GM19467 (cell line): ENCODE results near the gene NR3C1.

ENCODE experiments used
- ATAC-seq: cut with Tn5 transposase; IDR thresholded peaks from one replicate; pipeline ENCODE4 v1.9.1; 2021; ENCODE audit warnings: mild to moderate bottlenecking, moderate library complexity; ENCODE audit not compliant: unreplicated experiment

Gene NR3C1

DNA sequence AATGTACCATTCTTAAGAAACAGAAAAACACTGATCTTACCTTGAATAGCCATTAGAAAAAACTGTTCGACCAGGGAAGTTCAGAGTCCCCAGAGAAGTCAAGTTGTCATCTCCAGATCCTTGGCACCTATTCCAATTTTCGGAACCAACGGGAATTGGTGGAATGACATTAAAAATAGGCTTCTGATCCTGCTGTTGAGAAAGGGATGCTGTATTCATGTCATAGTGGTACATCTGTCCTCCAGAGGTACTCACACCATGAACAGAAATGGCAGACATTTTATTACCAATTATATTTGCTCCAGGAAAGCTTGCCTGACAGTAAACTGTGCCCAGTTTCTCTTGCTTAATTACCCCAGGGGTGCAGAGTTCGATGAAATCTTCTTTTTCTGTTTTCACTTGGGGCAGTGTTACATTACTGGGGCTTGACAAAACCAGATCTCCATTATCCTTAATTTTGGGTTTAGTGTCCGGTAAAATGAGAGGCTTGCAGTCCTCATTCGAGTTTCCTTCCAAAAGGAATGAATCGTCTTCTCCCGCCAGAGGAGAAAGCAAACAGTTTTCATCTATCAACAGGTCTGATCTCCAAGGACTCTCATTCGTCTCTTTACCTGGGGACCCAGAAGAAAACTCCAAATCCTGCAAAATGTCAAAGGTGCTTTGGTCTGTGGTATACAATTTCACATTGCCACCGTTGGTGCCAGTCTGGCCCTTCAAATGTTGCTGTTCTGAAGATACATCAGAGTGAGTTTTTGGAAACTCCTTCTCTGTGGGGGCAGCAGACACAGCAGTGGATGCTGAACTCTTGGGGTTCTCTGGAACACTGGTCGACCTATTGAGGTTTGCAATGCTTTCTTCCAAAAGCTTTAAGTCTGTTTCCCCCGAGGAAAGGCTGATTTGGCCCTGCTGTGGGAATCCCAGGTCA lies 3.6 kb downstream of the NR3C1 start:
- no peak for ATAC-seq

DNA sequence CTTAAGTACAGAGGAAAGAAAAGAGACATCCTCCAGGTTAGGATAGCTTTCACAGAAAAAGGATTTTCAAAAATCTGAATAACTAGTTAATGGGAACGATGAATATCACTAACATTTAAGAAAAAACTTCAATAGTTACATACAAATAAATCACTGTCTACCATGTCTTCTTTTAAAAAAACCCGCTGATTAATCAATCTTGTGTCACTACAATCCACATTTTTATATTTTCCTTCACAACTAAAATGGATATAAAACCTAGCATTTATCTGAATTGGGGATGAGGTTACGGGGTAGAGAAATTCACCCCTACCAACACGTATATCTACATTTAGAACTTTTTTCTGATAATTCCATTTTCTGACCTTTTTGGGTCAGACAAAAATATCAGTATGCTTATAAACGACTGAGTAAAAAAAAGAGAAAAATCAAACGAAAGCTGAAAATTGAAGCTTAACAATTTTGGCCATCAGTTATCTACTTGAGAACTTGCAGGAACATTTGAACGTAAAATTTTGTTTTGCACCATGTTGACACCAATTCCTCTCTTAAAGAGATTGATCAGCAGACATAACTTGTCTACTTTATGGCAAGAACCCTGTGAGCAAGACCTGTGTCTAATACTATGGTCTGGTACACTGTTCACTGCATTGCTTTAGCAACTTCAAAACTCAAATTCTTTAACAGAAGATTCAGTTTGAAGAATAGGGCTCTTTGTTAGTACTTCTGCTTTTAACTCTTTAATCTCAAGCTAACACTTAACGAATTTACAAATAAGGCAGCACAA lies 4.8 kb downstream of the NR3C1 start:
- no peak for ATAC-seq

DNA sequence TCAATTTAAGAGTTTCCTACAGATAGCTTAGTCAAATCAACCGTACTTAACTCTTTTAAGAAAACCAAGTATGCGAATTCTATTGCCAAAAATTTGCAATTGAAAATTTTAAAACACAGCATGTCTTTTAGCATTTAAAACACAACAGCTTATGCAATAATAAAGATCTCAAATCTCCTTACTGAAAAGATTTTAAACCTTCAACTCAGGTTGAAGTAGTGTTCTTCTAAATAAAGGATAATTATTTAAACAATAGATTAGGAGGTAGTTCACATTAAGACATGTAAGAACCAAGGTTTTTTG lies 5.5 kb downstream of the NR3C1 start:
- no peak for ATAC-seq

DNA sequence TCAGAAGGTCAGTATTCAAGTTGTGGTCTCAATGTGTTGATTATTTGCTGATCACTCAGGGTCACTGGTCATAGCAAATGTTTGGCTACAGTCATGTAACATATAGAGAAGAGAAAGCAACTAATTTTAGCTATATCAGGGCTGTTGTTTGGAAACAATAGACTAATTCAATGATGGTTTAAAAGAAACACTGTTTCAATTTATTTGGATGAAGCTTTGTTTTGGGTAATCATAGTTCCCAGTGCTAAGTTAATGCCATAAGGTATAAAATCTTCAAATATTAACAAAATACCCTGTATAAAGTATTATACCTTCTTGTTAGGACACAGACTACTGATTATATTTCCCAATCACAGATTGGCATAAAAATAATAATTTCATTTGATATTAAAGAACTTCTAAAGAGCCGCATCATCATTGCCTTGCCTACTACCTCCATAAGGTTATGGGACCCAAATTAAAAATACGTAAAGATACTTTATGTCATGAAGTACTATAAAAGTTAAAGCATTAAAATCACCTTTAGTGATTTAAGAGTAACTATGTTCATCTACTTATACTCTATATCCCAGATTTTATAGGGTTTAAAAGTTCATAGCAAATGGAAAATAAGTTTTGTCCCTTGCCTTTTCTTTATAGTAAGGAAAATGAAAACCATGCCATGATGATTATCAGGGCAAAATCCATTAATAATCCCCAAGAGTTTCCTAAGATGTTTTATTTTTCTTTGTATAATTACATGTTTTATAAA lies 6.0 kb downstream of the NR3C1 start:
- no peak for ATAC-seq

DNA sequence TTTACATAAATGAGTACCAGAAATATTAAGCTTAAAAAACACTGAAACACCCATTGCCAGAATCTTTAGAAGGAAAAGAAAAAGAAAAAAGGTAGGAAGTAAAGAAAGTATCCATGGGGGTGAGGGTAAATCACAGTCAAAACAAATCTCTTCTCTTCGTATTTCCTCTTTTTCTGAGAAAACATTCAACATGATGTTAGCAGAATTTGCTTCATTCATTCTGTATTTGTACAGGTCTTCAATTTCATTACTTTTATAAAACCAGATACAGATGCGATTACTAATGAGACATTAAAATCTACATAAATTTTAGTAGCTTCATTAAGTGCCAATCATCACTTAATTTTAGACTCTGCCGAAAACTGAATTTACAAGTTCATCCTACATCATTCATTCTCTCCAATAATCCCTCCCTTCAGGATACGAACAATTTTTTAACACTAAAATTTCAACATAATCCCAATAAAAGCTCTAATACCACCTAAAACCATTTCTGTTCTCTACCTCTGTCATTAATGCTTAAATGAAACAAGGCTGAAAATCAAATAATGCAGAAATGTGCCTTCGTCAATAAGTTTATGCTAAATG lies 7.0 kb downstream of the NR3C1 start:
- ATAC-seq = no peak

DNA sequence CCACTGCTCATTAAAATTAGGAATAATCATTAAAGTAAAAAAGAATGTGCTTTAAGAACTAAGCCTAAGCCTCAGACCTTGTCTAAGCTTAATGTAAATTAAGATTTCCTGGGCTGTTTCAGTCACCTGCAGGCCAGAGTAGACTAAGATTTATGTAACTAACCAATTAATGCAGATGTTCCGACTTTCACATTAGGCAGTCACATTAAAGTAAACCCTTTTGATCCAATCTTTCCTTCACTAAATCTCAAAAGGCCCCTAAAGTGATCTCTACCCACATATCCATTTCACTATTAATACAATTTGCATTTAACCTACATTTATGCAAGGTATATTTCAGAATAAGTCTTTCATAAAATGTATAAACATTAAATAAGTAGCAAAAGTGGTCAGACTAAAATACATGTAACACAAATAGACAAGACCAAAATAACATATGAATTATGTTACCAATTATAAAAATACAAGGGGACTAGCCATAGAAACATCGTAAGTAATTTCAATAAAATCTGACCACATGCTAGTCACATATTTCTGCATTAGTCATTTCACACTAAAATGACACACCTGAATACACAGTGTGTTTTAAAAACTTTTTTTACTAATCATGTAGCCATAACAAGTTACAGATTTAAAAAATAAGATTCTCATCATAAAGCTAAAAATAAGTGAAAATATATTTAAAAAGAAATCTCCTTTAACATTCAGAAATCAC lies 7.7 kb downstream of the NR3C1 start:
- ATAC-seq = no peak

DNA sequence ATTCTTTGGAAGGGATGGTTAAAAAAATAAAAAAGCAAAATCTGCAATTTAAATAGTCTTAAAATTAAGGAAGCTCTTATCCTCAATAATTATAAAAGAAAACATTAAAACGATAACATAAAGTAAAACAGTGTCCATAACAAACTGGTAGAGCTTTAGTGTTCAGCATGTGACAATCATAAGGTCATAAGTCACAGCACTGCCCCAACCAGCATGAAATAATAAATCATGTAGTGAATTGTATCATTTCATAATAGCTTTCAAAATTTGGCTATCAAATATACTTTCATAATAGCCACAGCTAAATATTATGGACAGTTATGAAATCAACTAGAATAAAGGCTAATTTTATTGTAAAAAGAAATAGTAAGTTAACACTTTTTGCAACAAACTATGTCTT lies 10.0 kb downstream of the NR3C1 start:
- ATAC-seq = no peak

DNA sequence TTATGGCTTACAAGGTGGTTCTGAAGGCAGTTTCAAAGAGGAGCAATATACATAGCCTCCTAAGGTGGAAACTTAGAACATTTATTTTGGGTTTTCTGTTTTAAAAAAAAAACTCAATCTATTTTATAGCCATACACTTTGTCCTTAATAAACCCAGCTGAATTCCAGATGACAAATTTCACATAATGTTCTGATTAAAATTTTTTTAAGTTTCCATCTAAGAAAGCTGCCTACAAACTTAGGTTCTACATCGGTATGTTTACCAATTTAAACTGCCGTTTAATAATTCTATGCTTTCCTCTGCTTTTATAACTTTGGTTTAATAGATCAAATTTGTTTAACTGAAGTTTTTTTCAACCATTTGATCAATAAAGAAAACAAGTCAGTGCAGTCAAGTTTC lies 12.5 kb downstream of the NR3C1 start:
- no peak for ATAC-seq

DNA sequence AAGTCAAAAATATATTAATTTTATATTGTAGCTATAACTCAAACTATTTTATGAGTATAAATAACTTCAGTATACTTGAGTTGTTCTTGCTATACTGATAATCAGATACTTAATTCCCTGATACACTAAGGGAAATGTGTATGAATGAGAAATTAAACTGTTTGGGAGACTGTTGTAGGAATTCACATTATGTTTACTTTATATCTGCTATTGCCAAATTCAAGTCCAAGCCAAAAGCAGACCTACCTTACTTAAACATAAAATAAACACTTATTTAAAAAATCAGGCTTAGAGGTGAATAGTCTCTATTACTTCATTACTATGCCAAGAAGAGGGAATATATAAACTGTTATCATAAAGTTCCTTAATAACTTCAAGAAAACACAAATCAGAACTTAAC lies 13.2 kb downstream of the NR3C1 start:
- ATAC-seq = no peak

DNA sequence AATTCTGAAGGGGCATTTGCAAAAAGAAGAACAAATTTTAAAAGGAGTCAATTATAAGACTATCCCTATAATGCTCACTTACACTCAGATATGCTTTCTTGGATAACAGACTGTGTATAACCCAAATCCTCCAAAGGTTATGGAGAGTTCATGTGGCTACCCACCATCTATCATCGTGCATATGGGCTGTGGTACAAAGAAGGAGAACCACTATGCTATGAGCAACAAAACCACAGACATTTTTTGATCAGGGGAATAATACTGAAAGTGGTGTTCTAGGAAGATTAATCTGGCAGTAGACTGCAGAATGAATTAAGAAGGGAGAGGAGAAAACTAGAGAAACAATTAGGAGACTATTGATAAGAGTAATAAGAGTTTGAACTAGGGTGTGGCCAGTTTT lies 16.8 kb downstream of the NR3C1 start:
- ATAC-seq = no peak

DNA sequence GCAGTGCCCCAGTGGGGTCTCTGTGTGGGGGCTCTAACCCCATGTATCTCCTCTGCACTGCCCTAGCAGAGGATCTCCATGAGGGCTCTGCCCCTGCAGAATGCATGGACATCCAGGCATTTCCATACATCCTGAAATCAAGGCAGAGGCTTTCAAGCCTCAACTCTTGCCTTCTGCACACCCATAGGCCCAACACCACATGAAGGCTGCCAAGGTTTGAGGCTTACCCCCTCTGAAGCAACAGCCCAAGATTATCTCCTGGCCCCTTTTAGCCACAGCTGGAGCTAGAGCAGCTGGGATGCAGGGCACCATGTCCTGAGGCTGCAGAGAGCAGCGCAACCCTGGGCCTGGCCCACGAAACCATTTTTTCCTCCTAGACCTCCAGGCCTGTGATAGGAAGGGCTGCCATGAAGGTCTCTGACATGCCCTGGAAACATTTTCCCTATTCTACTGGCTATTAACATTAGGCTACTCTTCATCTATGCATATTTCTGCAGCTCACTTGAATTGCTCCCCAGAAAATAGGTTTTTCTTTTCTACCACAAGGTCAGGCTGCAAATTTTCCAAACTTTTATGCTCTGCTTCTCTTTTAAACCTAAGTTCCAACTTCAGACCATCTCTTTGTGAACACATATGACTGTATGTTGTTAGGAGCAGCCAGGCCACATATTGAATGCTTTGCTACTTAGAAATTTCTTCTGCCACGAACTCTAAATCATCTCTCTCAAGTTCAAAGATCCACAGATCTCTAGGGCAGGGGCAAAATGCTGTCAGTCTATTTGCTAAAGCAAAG lies 18.4 kb downstream of the NR3C1 start:
- ATAC-seq = no peak

DNA sequence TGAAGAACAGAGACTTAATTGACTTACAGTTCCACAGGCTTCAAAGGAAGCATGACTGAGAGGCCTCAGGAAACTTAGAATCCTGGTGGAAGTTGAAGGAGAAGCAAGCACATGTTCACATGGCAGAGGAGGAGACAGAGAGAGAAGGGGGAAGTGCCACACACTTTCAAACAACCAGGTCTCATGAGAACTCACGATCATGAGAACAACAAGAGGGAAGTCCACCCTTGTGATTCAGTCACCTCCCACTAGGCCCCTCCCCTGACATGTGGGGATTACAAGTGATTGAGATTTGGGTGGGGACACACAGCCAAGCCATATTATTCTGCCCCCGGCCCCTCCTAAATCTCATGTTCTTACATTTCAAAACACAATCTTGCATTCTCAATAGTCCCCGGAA lies 19.5 kb downstream of the NR3C1 start:
- no peak for ATAC-seq

DNA sequence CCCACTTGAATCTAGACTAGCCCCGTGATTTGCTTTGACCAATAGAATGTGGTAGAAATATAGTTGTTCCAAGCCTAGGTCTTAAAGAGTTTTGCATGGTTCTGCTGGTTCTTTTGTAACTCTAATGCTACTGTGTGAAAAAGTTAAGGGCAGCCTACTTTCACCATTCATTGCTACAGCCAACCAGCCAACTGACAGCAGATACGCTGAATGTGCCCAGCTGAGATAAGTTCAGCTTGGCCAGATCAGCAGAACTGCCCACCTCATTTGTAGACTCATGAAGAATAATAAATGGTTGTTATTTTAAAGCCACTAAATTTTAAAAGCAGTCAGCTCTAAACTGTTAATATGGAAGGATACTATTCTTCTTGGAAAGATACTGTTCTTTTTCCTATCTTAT lies 23.9 kb downstream of the NR3C1 start:
- no peak for ATAC-seq

DNA sequence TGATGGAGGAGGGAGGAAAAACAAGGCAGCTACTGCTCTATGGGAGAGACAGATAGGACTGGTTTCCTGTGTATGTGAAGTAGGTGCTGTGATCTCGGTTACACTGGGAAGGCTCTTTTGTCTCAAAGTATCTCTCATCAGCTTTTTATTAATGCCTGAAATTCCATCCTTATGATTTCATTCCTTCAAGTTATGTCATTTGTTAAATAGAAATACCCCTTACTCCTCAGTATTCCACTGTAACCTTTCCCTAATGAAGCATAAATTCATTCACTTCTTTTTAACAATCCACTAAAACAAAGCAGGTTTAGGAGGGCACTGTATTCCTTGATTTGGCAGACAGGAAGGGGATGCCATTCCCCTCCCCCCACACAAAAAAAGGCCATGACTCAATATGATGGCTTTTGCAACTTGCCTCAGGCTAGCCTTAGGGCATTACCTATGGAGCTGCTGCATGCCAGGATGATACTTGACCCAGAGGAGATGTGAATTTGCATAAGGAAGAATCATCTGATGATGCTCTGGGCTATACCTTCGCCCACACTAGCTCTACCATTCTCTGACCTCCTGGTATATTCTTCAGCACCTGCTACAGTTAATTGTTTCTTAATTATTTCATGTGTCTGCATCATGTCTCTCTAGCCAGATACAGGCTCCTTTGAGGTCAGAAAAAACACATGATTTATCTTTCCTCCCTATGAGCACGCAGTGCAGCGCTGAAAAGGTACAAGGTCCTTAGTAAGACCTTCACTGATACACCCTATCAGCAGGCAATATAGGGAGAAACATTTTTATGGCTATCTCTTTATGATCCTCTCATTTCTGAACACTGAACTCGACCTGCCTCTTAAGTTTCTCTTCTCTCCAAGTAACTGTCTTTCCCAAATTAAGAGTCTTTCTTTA lies 26.3 kb downstream of the NR3C1 start:
- no peak for ATAC-seq

DNA sequence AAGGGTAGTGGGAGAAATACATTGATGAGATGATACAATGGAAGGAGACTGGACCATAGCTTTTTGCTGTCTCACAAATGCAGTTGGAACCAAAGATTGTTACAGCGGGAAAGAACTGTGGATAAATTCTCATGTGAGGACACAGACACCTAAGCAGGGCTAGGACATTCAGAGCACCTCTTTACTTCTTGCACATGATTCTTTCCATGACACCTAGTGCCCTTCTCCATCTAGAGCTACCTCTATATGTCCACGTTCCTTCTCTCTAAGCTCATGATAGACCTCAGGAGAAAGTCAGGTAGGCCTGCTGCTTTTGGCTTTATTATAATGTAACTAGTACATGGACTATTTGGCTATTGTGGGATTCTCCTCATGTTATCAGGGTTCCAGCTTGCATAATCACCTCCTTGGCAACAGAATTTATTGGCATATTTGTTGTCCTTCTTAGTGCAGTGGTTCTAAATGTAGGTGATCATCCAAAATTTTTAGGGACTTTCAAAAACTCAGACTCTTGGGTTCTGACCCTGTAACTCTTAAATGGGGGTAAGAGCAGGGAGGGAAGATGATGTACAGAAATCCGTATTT lies 27.2 kb downstream of the NR3C1 start:
- no peak for ATAC-seq

DNA sequence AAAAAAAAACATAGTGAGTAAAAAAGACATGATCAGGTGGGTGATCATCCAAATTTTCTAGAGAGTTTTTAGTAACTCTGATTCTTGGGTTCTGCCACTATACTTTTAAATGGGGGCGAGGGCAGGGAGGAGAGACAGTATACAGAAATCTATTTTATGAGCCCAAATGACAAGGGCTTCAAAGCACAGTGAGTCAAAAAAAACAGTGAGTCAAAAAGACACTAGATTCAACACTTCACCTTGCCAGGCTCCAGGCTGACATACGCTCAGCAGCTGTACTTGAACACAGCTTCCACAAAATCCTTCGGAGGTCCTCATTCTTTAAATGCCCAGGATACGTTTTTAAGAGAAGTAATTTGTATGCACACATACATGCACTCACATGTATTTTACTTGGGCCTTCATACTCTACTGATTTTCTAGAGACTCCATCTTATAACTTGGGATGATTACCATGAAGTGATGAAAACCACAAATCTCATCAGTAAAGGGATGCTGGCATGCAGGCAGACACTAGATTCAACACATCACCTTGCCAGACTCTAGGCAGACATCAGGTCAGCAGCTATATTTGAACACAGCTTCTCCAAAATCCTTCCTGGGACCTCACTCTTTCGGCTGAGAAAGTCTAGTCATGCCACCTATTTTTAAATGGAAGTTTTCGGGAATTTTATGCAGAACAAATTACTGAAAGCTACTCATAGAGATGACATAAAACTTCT lies 28.8 kb downstream of the NR3C1 start:
- no peak for ATAC-seq

DNA sequence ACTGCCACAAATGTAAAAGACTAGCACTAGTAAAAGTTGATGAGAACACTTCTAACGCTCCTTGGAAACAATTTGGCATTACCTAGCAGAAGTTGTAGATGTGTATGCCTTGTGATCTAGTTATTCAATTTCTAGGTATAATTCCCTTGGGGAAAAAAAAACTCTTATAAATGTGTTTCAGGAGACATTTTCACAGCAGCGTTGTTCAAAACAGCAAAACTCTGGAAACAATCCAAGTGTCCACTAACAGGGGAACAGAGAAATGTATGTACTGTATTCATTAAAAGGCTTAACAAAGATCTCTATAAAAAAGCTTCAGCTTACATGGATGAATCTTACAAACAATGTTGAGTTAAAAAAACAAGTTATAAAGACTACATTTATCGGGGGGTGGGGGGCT lies 30.4 kb downstream of the NR3C1 start:
- no peak for ATAC-seq
